ENCODE data around the gene COX6B1. TPM values are rescaled to one million over a fixed set of nuclear protein-coding genes. Genes with fewer than 3 reads are reported as not detected.

The COX6B1 gene
- total and polyA plus RNA-seq, 2 of the 8 experiments (the other 6 are each of a cell fraction or from before 2014, with no cell fraction given) = 437 to 1,052 TPM

DNA sequence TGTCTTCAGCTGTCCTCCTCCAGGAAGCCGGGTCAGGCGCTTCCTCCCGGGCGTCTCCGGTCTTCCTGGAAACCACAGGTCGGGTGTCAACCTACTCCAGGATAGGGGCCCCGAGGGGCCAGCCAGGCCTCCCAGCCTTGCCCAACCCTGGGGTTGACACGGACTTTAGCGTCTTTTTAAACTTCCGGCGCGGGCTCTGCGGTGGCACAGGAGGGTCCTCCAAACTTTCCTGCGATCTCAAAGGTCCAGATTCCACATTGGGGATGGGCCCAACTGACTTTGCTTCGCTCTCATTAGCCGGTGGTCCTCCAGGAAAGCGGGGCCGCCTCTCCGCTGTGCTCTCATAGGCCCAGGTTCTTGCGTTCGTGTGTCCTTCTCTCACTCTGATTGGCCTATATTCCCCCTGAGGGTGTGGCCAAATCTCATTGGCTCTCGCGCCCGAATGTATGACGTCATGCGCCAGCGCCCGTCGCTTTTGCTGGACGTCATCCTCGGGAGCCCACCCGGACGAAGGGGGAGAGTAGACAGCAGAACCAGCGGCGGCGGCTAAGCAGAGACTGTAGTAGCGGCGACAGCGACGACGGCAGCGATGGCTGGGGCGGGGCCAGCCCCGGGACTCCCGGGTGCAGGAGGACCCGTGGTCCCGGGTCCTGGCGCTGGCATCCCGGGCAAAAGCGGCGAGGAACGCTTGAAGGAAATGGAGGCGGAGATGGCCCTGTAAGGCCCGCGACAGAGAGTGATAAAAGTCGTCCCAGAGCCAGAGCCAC, 19.4 kb upstream of the COX6B1 start, which contains the start of gene RBM42:
TSS of gene RBM42 (plus strand) at position 472 of the 767 bp plus-strand sequence. CDS start at position 590, 118 bp downstream.
- H3K36me3 ChIP-seq (ENCODE audit: control insufficient read depth in 2 of 4, insufficient read depth in 4 of 4, low read length in 3 of 4) = peaks cover 12 to 29% (median 19%) of the 10 kb centered on the region in 4 experiments
- ChIA-PET CTCF (ENCODE audit: partially characterized antibody) (interaction anchor here (1.3 kb wide), 1 partner anchor 14 kb away, joined by 4 read pairs; no protein-coding TSS in a partner anchor), POLR2A (ENCODE audit: partially characterized antibody) (interaction anchor here (1.0 to 2.8 kb wide), 5 partner anchors 9 to 120 kb away, joined by 3 to 8 read pairs (median 5); partner anchors contain the start of gene HAUS5)
- peak within 1 kb of the TSS; percentile 61 for H4K5ac ChIP-seq (ENCODE audit: insufficient read length, low read depth, low read length)
- peak within 1 kb of the TSS; percentile 72 to 82 (median 74) for H3K9ac ChIP-seq (replicated peaks in 1 of 4; ENCODE audit: extremely low read depth in 1 of 4, low read depth in 3 of 4, low read length in 3 of 4)
- DNase-seq (ENCODE audit: low read depth in 1 of 2, low spot score in 2 of 2) = peak; percentile 97 to 100
- peak within 1 kb of the TSS; percentile 89 for H4K8ac ChIP-seq (ENCODE audit: extremely low read depth, insufficient read depth, low read length)
- H3K56ac ChIP-seq (replicated peaks; ENCODE audit: insufficient read length, low read depth, low read length) = peak within 1 kb of the TSS; percentile 40
- peak within 1 kb of the TSS; percentile 69 for H3K4ac ChIP-seq (replicated peaks; ENCODE audit: insufficient read length, low read depth, low read length)
- H2BK20ac ChIP-seq (ENCODE audit: low read length) = no peak within 1 kb of the TSS
- H2AFZ ChIP-seq (ENCODE audit: low read length) = peak within 1 kb of the TSS; percentile 64; the same call in 1 of the 2 replicates
- H4K20me1 ChIP-seq (replicated peaks in 1 of 2; ENCODE audit: control insufficient read depth in 1 of 2, insufficient read depth in 2 of 2, low read length in 2 of 2) = peaks cover 0 to 4% of the 10 kb centered on the region in 2 experiments
- H3K9me3 ChIP-seq (ENCODE audit: insufficient read depth in 2 of 2, low read depth in 1 of 2, low read length in 1 of 2) = no peaks in the 10 kb centered on the region
- peak within 1 kb of the TSS; percentile 66 to 95 (median 83) for H3K4me3 ChIP-seq (ENCODE audit: extremely low read depth in 1 of 4, insufficient read depth in 2 of 4, low read depth in 3 of 4, low read length in 4 of 4)
- H3K23me2 ChIP-seq (ENCODE audit: low read depth, low read length) = peaks cover 10% of the 10 kb centered on the region
- H3K79me1 ChIP-seq (ENCODE audit: low read depth, low read length) = no peaks in the 10 kb centered on the region; the same call in 1 of the 2 replicates
- peaks cover 0 to 4% (median 3%) of the 10 kb centered on the region in 4 experiments; a peak in 2 of 7 replicates for H3K4me1 ChIP-seq (replicated peaks in 1 of 4; ENCODE audit: control insufficient read depth in 3 of 4, insufficient read depth in 4 of 4, low read length in 3 of 4)
- H3K14ac ChIP-seq (ENCODE audit: insufficient read length) = no peak within 1 kb of the TSS
- FAIRE-seq = peak; percentile 97
- H2AK5ac ChIP-seq (ENCODE audit: low read depth, low read length) = no peak within 1 kb of the TSS
- 1% methylated on average over 51 of the region's 56 CpGs; no CpG with 5 or more reads in 1 of the 2 experiments for WGBS, 2 experiments (ENCODE audit: extremely low coverage in 1 of 2, insufficient coverage in 1 of 2, insufficient read length in 1 of 2, insufficient replicate concordance in 2 of 2, low coverage in 1 of 2, low lambda C conversion rate in 2 of 2, missing lambda C conversion rate in 1 of 2)
- peak within 1 kb of the TSS; percentile 72 for H2BK120ac ChIP-seq (replicated peaks; ENCODE audit: low read depth, low read length)
- no peaks in the 10 kb centered on the region for H3K27me3 ChIP-seq (replicated peaks in 1 of 4; ENCODE audit: control insufficient read depth in 3 of 4, extremely low read depth in 1 of 4, insufficient read depth in 3 of 4, low read length in 3 of 4)
- peaks cover 0 to 6% of the 10 kb centered on the region in 2 experiments; a peak in 1 of 4 replicates for H3K79me2 ChIP-seq (ENCODE audit: control insufficient read depth in 1 of 2, insufficient read depth in 2 of 2, low read length in 2 of 2)
- no peak within 1 kb of the TSS for H3K18ac ChIP-seq (ENCODE audit: extremely low read depth, low read length)
- H4K91ac ChIP-seq (replicated peaks; ENCODE audit: insufficient read length, low read length) = no peak within 1 kb of the TSS
- H2BK5ac ChIP-seq (ENCODE audit: low read depth, low read length) = no peak within 1 kb of the TSS
- H2BK15ac ChIP-seq (ENCODE audit: low read length) = no peak within 1 kb of the TSS
- no peak within 1 kb of the TSS for H2BK12ac ChIP-seq (ENCODE audit: low read depth, low read length)
- peak within 1 kb of the TSS; percentile 44 for H3K27ac ChIP-seq (ENCODE audit: low read depth, low read length)
- no peak within 1 kb of the TSS for H3K23ac ChIP-seq (ENCODE audit: insufficient read length)
- H3K4me2 ChIP-seq (ENCODE audit: insufficient read depth in 1 of 2, low read depth in 2 of 2, low read length in 2 of 2) = peak within 1 kb of the TSS; percentile 85 to 99
- TF ChIP-seq KDM5A (IDR thresholded peaks at IDR 0.05; ENCODE audit: low read length) = peak; percentile 99
- TF ChIP-seq CEBPB (IDR thresholded peaks at IDR 0.05; ENCODE audit: low read depth, low read length) = 0 out of 2 replicates have a peak, but pooled peaks have one; percentile 7
- peak; percentile 73 for TF ChIP-seq JUN (IDR thresholded peaks at IDR 0.05; ENCODE audit: low read depth, low read length)
- no peak for TF ChIP-seq RNF2 (IDR thresholded peaks at IDR 0.05; ENCODE audit: borderline replicate concordance, low read depth, low read length, missing control alignments, poor library complexity, severe bottlenecking)
- no peak for TF ChIP-seq RXRA (IDR thresholded peaks at IDR 0.05; ENCODE audit: insufficient read depth, low read depth, low read length)
- TF ChIP-seq, protein P1, sequence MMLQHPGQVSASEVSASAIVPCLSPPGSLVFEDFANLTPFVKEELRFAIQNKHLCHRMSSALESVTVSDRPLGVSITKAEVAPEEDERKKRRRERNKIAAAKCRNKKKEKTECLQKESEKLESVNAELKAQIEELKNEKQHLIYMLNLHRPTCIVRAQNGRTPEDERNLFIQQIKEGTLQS (IDR thresholded peaks at IDR 0.05; ENCODE audit: insufficient read depth, low read depth, low read length) = peak; percentile 99
- TF ChIP-seq, protein P2, sequence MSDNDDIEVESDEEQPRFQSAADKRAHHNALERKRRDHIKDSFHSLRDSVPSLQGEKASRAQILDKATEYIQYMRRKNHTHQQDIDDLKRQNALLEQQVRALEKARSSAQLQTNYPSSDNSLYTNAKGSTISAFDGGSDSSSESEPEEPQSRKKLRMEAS (IDR thresholded peaks at IDR 0.05) = 0 out of 2 replicates have a peak, but pooled peaks have one; percentile 13
- TF ChIP-seq, protein P3, sequence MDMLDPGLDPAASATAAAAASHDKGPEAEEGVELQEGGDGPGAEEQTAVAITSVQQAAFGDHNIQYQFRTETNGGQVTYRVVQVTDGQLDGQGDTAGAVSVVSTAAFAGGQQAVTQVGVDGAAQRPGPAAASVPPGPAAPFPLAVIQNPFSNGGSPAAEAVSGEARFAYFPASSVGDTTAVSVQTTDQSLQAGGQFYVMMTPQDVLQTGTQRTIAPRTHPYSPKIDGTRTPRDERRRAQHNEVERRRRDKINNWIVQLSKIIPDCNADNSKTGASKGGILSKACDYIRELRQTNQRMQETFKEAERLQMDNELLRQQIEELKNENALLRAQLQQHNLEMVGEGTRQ (IDR thresholded peaks at IDR 0.05; ENCODE audit: low read length) = peak; percentile 4; the same call in 1 of the 2 replicates
